HG03442 (cell line): ENCODE data around the gene SNRPD2.
"Not testable (repeated sequence)": the region's sequence is repeated elsewhere in the genome, so short reads cannot be mapped to it uniquely, and the experiment has no call there.

Experiments
- ATAC-seq: cut with Tn5 transposase; IDR thresholded peaks from one replicate; pipeline ENCODE4 v1.9.1; 2021; ENCODE audit warnings: mild to moderate bottlenecking, moderate library complexity; ENCODE audit not compliant: unreplicated experiment

Gene SNRPD2

GRCh38 chr19:45691516-45692186, at the start of gene SNRPD2:
TSS of gene SNRPD2 (minus strand) at chr19:45691953. CDS start at chr19:45691888, 65 bp downstream.
- peak; percentile 53 for ATAC-seq

GRCh38 chr19:45739498-45740439, 48.0 kb upstream of the SNRPD2 start:
- no peak for ATAC-seq

GRCh38 chr19:45733160-45733810, 41.5 kb upstream of the SNRPD2 start, which contains the start of gene MEIOSIN:
TSS of gene MEIOSIN (plus strand) at chr19:45733439. CDS start at chr19:45735377, 1,938 bp downstream.
- no peak for ATAC-seq

- peak; percentile 89 for ATAC-seq
Measured at GRCh38 chr19:45730368-45731288, 38.9 kb upstream of the SNRPD2 start, which contains the start of gene FBXO46. TSS of gene FBXO46 (minus strand) at chr19:45730896. CDS start at chr19:45713495, 17,401 bp downstream.

GRCh38 chr19:45729800-45730290, 38.1 kb upstream of the SNRPD2 start:
- ATAC-seq: no peak

GRCh38 chr19:45728683-45729082, 36.9 kb upstream of the SNRPD2 start:
- ATAC-seq: not testable (repeated sequence)

- not testable (repeated sequence) for ATAC-seq
Measured at GRCh38 chr19:45720065-45720464, 28.3 kb upstream of the SNRPD2 start.

- no peak for ATAC-seq
Measured at GRCh38 chr19:45717983-45718650, 26.4 kb upstream of the SNRPD2 start.

- peak; percentile 93 for ATAC-seq
Measured at GRCh38 chr19:45717131-45717982, 25.6 kb upstream of the SNRPD2 start.

- no peak for ATAC-seq
Measured at GRCh38 chr19:45716359-45717130, 24.8 kb upstream of the SNRPD2 start.

GRCh38 chr19:45715139-45715538, 23.4 kb upstream of the SNRPD2 start:
- no peak for ATAC-seq

GRCh38 chr19:45713141-45713540, 21.4 kb upstream of the SNRPD2 start:
- ATAC-seq: no peak

GRCh38 chr19:45712699-45713067, 20.9 kb upstream of the SNRPD2 start:
- ATAC-seq: no peak

GRCh38 chr19:45711851-45712698, 20.3 kb upstream of the SNRPD2 start:
- ATAC-seq: no peak

GRCh38 chr19:45710356-45711130, 18.8 kb upstream of the SNRPD2 start:
- no peak for ATAC-seq
